ENCODE results near the gene CTNNA2.
"Not testable (repeated sequence)": the region's sequence is repeated elsewhere in the genome, so short reads cannot be mapped to it uniquely, and the experiment has no call there.

CTNNA2 gene

DNA sequence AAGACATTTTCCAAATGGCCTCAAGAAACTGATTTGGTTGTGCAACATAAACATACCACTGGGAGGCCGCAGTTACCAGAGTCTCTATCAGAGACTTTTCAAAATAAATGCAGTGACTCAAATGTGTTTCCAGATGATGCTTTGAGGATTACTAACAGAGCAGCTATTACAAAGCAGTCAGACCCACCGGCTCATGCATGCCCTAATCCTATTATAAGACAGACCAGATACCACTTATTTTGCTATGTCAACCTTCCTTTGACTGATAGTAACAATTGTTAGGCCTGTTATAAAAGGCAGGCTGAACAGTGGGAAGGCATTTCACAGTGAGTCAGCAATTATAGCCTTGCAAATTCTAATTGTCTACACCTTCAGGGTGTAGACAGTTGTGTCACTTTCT is 574.0 kb downstream of the CTNNA2 start:
- peak; percentile 62 for DNase-seq (ENCODE audit: low read depth)

DNA sequence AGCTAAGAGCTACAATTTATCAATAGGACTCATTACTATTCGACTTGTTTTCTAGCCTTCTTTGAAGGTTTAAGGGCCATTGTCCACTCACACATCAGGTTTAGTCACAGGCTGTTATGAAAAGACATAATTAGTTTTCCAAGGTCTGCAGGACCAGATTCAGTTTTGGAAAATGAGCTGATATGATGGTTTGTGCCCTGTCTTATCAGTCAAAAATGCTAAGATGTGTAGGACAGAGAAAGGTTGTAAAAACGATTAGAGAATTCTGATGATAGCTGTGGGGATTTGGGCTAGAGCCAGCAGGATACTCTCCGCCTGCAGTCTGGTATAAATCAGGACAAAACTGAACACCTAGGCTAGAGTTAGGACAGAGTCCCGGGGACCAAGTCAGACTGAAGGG is 578.4 kb downstream of the CTNNA2 start:
- no peak for DNase-seq (ENCODE audit: low read depth)

DNA sequence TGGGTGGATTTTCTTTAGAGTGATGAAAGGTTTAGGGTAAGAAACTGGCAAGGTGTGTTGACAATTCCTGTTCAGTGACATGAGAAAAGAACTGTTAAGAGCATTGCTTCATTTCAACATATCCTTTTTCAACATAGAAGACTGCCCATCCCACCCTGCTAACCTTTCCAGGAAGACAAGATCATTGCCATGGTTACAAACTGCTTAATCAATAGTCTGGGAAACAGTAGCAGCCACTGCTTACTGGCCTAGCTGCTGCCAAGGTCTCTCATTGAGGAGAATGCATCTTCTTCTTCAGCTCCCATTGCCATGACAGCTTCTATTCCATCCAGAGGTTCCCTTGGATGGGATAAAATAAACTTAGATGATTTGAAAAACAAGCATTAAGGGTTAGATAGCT is 579.6 kb downstream of the CTNNA2 start:
- no peak for DNase-seq (ENCODE audit: low read depth)

DNA sequence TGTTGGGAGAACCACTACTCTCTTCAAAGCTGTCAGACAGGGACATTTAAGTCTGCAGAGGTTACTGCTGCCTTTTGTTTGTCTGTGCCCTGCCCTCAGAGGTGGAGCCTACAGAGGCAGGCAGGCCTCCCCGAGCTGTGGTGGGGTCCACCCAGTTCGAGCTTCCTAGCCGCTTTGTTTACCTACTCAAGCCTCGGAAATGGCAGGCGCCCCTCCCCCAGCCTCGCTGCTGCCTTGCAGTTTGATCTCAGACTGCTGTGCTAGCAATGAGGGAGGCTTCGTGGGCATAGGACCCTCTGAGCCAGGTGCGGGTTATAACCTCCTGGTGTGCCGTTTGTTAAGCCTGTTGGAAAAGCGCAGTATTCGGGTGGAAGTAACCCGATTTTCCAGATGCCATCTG is 585.7 kb downstream of the CTNNA2 start:
- DNase-seq (ENCODE audit: low read depth): not testable (repeated sequence)

DNA sequence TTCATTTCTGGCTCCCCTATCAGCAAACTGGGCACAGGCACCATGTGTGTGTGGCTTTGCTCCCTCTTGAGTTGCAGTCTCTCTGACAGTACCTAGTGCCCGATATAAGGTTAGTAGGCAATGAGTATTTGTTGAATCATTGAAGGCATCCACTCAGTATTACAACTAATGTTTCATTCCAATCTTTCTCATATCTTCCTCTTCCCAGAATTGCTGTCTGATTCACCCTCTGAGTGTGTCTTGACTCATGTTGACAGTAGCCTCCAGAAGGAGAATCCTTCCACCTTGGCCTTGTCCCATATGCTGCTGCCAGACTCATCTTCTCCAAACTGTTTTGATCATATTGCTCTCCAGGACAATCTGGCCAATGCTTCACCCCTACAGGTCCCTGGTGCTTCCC is 589.2 kb downstream of the CTNNA2 start:
- peak; percentile 77 for DNase-seq (ENCODE audit: low read depth)

DNA sequence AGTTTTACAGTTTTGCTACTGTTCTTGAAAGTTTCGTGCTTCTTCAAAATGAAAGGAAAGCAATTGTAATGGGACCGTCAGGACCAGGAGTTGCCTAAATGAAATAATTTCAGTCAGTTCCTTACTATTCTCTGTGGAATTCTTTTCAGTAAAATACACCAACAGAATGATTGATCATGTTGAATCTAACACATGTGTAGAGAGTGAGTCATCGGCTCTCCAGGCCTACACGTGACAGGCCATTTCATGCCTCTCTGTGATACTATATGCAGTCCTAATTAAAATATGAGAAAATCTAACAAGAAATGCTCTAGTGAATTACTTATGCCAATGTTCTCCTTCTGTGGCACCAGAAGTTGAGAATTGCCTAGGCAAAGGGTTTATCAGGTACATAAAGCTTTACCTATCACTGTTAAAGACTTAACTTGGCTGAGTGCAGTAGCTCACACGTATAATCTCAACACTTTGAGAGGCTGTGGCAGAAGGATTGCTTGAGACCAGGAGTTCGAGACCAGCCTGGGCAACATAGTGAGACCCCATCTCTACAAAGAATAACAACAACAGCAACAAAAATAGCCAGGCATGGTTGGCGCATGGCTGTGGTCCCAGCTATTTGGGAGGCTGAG is 592.3 kb downstream of the CTNNA2 start:
- no peak for DNase-seq (ENCODE audit: low read depth)

DNA sequence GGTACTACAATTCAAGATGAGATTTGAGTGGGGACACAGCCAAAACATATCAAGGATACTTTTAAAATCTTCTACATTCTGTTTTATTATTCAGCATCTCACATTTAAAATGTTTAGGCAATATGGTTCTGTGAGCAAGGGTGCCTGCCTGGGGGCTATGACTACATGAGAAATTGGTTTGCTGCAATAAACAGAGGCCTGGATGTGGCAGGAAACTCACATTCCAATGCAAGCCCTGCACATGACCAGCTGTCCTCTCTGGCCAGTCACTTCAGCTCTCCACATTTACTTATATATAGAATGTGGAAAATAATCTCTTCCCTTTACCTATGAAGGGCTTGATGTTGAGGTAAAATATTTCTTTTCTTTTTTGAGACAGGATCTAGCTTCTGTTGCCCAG is 598.3 kb downstream of the CTNNA2 start:
- no peak for DNase-seq (ENCODE audit: low read depth)

DNA sequence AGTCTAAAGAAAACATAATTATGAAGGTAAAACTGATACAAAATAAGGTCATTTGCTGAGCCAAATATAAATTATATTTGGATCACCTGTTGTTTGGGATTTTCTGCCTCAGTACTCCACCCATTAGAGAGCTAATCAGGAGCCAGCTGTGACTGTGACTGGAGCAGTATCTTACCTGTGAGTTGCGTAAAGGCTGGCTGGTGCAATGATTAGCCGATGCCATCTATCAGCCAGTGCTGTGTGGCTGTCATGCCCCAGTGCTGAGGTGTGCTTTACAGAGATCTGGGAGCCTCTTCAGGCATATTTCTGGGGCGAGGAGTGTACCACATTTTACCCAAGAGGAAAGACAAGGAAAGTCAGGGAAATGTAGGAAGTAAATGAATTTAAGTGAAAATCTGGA is 599.9 kb downstream of the CTNNA2 start:
- DNase-seq (ENCODE audit: low read depth): no peak

DNA sequence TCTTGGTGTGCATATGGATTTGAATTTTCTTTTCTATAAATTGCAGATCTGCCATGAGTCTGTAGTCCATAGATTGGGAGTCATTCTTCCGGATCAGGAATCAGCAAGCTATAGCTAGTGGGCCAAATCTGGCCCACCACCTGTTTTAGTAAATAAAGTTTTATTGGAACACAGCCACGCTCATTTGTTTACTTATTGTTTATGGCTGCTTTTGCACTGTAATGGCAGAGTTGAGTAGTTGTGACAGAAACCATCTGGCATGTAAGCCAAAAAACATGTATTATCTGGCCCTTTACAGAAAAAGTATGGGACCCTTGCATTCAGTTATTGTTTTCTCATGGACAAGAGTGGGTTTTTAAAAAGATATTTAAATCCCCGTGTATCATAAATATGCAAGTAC is 600.5 kb downstream of the CTNNA2 start:
- DNase-seq (ENCODE audit: low read depth): no peak

DNA sequence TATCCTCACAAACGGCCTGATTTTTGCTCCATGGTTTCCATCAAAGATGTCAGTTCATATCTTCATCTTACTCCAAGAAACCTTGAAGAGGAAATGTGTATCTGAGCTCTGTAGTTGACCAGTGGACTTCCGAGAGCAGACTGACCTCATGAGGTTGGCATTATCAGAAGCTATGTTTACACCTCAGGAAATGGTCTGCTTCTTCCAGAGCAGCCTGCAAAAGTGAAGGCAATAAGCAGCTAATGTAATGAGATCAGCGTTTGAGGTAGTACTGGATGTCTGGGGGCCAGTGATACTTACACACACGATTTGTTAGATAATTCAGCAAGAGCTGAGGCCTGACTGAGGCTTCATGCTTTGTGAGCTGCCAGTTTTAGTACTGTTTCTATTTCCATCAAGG is 602.0 kb downstream of the CTNNA2 start:
- no peak for DNase-seq (ENCODE audit: low read depth)

DNA sequence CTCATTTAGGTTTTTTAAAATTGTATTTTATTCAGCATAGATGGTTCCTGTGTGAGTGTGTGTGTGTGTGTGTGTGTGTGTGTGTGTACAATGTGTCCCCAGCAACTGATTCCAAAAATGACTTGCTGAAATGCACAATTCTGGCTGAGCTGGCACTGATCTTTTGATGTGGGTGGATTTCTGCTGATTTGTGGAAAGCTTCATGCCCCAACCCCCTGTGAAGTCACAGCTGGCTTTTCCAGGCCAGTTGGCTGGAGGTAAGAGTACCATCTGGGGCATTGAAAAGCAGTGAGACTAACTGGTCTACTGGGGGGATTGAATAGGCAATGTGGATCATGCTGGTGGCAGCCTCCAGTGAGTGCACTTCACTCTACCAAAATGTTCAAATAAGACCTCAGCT is 604.5 kb downstream of the CTNNA2 start:
- DNase-seq (ENCODE audit: low read depth): no peak

DNA sequence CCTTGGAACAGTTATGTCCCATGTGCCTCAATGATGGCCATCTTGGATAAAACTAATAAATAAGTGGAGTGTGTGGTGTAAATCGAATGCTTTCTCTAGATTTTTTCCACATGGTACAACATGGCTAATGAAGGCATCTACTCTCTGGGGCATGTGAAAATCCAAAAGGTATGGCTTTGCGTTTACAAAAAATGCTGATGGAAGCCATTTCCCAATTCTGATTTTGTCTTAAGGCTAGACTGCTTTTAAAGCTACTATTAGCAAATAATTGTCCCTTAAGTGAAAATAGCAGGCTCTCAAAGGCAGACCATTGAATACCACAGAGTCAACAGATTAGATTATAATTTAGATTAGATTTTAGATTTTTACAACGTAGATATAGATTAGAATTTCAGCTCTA is 608.0 kb downstream of the CTNNA2 start:
- DNase-seq (ENCODE audit: low read depth): no peak

DNA sequence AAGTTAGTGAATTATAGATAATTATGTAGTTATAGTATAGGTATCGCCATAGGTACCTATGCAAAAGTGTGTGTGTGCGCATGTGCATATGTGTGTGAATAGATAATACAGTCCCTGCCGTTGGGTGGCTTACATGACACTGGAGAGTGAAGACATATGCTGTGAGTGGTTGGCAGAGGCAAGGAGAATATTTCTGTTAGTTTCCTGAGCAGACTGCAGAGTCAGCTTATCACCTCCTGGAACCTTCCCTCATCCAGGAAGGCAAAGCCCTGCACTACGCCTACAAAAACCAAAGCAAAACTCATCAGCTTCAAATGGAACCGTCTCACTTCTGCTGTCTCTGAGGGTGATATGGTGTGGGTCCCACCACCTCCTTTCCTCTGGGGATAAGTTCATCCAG is 609.8 kb downstream of the CTNNA2 start:
- DNase-seq (ENCODE audit: low read depth): no peak

DNA sequence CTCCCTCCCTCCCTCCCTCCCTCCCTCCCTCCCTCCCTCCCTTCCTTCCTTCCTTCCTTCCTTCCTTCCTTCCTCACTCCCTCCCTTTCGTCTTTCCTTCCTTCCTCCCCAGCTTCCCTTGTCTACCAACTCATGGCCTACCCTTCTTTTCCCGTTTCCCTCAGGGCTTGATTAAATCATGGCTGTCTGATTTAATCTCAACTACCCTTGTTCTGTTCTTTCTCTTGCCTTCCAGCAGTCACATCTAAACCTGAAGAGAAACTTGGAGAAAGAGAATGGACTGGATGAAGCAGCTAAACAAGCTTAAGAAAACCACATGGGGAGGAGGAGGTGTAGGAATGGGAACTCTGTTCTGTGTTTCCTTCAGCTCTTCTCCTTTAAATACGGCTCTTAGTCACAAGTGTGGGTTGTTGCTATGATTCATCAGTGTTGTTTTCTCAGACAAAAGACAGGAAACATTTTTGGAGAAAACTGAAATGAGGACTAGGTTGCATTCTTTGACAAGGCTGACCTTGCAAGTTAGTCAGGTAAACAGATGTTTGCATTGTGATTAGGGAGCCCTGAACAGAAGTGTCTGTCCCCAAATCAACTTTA is 613.8 kb downstream of the CTNNA2 start:
- DNase-seq (ENCODE audit: low read depth): peak; percentile 12

DNA sequence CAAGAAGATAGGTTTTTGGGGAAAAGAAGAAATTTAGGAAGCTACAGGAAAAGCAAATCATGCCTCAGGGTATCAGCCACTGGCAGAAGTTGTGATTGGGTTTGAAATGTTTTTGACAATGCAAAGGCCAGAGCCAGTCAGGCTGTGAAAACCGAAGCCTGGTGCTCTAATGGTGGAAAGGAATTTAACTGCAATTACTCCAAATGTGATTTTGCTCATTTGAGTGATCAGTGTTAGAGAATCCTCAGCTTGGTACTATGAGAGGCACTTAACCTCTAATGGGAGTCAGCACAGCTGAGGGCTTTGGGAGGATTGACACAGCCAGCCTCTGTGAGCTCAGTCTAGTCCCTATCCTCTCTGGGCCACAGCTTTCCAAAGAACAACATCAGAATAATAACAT is 615.2 kb downstream of the CTNNA2 start:
- DNase-seq (ENCODE audit: low read depth): no peak

DNA sequence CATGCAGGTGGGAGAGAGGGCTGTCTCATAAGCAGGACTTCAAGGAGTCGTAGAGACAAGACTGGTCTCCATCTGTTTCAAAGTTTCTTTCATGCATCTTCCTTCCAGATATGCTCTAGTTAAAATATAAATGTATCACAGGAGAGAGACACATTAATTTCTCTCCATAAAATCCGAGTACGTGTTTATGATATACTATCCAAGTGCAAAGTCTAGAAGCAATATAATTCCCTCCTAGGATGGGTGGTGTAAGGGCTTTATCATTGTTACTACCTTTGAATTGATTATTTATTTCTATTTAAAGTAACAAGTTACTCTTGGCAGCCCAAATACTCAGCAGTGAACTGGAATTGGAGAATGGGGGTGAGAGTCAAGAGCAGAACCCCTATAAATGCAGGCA is 619.4 kb downstream of the CTNNA2 start:
- no peak for DNase-seq (ENCODE audit: low read depth)

DNA sequence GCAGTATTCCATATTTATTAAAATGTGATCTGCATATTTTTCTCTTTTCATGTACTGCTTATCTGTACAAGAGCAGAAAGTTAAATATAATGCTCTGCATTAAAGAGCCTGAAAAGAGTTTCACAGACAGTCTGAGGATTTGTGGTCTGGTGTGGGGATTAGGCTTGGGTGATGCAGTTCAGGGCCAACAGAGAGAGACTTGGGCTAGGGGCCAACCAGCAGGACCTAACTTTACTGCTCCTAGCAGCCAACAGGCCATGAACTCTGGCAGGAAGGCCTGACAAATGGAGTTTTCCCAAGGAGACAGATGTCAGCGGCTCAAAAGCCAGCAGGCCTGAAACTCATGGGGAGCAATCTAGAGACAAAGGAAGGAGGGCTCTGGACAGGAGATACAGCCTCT is 622.1 kb downstream of the CTNNA2 start:
- no peak for DNase-seq (ENCODE audit: low read depth)

DNA sequence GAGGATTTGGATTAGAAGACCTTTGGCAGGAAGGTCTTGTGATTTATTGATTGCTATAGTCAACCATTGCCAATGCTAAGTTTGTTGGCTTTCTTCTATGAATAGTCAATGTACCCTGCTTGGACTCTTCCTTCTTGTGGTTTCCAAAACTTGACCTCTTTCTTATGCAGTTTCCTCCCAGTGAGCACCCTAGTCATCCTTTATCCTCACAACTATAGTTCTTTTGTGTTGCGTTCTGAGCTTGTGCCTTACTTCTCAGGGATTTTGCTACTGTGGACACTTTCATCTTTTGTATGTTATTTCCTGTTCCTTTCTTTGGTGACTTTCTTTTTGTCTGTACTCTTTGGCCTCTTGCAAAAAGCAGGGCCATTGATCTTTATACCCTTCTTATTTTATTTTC is 623.5 kb downstream of the CTNNA2 start:
- no peak for DNase-seq (ENCODE audit: low read depth)

DNA sequence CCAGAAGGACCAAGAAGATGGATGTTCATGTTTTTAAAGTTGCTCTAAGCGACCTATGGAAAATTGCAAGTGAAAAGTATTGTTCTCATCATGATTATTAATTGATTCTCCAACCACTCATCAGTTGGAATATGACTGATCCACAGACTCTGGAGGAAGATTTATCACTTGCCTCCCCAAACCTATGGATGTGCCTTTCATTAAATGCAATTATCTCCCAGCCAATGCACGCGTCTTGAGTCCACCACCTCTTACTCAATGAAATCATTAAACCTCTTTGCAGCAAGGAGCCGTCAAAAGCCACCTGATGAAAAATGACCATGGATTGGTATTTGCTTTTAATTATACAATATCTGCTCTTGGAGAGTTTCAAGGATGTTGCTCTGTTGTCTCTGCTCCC is 626.1 kb downstream of the CTNNA2 start:
- no peak for DNase-seq (ENCODE audit: low read depth)

DNA sequence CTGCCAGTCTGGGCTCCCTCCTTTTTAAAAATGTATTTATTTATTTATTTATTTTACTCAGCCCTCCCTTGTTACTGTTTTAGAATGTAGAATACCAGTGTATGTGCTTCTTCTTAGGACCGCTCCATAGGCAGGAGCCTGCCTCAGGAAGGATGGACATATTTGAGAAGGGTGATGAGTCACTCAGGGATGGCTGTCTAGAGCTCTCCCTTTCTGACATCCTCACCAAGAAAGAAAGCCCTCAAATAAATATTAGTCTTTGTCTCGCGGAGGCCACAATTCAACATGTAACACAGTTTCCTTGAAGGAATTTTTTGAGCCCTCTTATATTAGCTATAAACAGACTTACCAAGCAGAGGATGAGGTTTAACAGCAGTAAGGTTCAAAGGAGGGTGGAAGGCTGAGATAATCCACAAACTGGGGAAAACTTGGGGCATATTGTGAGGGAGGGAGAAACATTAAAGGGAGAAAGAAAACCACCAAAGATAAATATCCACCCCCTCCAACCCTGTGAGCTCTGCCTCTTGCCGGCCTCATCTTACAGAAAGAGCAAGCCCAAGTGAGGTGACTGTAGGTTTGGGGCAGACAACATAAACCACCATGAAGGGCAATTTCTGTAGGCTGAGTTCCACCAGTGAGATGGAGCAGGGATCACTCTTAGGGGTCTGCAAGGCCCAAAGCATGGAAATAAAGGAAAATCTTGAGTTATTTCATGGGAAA is 628.3 kb downstream of the CTNNA2 start:
- no peak for DNase-seq (ENCODE audit: low read depth)

DNA sequence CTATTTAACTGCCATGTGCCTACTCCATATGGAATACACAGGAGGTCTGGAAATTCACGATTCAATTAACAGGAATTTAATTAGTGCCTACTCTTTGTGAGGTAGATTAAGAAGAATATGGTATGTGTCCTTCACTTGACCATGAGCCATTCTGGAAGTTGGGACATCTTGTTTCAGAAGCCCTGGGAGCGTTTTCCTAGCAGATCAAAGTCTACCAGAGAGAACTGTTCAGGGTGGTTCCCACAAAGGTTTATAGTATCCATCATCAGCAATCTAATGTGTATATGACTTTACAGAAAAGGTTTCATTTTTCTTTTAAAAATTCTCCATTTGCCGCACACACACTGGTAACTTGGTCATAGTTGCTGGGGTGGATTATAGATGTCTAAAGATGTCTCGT is 632.6 kb downstream of the CTNNA2 start:
- no peak for DNase-seq (ENCODE audit: low read depth)

DNA sequence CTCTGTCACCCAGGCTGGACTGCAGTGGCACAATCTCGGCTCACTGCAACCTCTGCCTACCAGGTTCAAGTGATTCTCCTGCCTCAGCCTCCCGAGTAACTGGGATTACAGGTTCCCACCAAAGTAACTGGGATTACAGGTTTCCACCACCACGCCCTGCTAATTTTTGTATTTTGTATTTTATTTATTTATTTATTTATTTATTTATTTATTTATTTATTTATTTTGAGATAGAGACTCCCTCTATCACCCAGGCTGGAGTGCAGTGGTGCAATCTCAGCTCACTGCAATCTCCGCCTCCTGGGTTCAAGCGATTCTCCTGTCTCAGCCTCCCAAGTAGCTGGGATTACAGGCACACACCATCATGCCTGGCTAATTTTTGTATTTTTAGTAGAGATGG is 633.9 kb downstream of the CTNNA2 start:
- not testable (repeated sequence) for DNase-seq (ENCODE audit: low read depth)

DNA sequence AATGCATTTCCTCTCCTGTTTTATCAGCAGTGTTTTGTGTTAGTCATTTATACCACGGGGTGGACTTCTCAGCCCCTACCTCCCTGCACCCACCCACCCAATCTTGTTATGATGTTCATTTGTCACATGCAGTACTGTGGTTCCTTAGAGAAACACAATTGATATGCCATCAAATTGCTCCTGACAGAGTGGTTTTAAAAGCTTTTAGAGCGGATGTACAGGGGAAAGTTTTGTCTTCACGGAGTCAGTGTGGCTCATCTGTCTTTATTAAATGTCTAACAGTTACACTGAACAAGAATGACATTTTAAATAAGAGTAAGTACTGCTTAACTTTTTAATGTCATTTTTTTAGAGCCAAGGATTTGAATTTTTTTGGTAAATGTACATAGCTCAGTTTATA is 634.8 kb downstream of the CTNNA2 start:
- no peak for DNase-seq (ENCODE audit: low read depth)

DNA sequence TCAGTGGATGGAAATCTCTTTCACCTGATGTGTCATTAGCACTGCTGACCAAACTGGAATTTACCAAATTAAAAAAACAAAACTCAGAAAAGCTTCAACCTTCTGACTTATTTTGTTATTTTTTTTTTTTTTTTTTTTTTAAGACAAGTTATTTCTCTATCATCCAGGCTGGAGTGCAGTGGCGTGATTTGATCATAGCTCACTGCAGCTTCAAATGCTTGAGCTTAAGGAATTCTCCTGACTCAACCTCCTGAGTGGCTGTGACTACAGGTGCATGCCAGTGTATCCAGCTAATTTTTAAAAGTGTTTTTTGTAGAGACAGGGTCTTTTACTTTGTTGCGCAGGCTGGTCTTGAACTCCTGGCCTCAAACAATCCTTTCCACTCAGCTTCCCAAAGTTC is 636.1 kb downstream of the CTNNA2 start:
- no peak for DNase-seq (ENCODE audit: low read depth)

All from GM04503 (cell line).